Stimulated activated CD8-positive, alpha-beta memory T cell treated with anti-CD3 and anti-CD28 coated beads, Interleukin-2, amount 100 ng/mL, for 1 hour (primary cell): ENCODE data around the gene LMNB1.
"Not testable (repeated sequence)": the region's sequence is repeated elsewhere in the genome, so short reads cannot be mapped to it uniquely, and the experiment has no call there.

ENCODE experiments used
- DNase-seq, 2 donors: peaks; one replicate each; pipeline ENCODE4 v3.0.0-alpha.2; 2020; ENCODE audit warnings: low read depth in 2 of 2

The LMNB1 gene

DNA sequence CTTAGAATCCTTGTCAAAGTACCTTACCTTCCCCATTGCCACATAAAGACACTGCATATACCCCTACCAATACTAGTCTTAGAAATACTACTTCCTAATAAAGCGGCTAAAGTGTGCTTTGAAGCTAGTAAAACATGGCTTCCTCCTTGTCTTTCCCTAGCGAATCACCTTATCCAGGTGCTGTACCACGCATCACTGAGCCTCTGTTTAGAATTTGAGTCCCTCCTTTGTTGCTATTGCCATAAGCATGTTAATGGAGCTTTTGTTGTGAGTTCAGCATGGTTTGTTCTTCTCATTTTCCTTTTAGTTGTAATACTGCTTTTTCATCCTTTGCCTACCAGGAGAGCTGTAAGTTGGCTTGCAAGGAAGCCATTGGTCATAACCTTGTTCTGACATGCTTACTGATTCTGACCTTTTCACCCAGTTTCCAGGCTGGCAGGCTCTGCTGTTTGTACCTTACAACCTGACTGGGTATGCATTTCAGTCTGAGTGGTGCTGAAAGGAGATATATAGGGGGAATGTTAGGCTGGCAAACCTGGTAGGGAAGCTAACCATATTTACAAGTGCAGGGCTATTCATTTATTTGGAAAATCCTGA is 49.8 kb downstream of the LMNB1 start:
- no peak for DNase-seq

DNA sequence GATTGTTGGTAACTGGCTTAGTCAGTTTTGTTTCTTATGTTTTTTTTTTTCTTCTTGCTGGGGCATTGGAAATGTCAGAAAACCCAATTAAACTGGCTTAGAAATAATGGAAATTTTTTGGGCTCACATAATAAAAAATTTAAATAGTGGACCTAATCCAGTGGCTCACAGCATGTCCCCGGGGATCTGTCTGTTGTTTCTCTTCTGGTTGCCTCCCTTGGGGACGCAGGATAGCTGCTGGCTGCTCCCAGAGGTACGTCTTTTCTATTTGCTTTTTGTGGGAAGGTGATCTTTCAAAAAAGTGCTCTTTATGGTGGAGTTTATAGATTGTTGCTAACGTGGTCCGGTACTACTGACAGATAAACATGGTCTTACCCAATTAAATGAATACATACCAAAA is 52.2 kb downstream of the LMNB1 start:
- DNase-seq: no peak

DNA sequence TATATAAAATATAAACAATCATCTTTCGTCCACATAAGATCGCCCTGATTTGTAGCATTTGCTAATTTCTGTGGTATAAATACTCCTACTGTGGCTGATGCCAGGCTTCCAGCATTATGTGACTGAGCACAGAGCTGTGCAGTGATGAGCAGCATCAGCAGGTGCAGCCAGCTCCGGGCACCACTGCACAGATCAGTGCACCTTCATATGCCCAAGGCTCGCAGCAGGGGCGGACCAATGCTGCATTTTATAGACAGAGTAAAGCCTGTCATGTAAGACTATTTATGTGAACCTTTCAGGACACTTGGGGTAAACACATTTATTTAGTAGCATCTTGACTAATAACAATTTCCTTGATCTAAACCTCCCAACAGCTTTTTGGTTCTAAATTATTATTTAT is 53.1 kb downstream of the LMNB1 start:
- no peak for DNase-seq

- DNase-seq: no peak
Observed at GRCh38 chr5:126831156-126831555, 54.2 kb downstream of the LMNB1 start.

- no peak for DNase-seq
Observed at GRCh38 chr5:126836778-126837177, 59.8 kb downstream of the LMNB1 start.

GRCh38 chr5:126837242-126837641 is 60.3 kb downstream of the LMNB1 start:
- no peak for DNase-seq

DNA sequence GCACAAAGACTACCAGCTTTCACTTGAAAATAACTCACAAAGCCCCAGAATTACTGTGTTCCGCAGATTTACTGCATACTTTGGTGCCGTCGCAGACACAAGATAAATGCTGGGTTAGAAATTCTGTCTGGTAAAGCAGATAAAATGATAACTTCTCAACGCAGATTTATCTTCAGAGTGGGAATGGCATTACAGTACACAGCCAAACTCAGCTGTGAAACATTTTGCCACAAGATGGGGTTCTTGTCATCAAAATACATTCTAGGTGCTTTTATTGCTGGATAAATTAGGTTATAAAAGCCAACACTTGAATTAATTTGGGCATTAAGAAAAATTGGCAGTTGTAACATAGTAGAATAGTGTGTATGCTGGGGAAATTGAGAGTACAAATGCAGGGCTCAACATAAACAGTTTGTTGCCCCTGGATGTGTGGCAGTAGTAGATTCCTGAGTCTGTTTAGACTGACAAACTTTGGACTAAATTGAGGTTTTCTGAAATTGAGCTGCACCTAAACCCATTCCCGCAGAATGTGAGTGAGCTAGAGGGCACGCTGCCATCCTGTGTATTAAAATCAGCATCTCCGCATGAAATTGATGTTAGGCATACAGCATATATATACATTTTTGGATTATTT is 61.1 kb downstream of the LMNB1 start:
- no peak for DNase-seq

DNA sequence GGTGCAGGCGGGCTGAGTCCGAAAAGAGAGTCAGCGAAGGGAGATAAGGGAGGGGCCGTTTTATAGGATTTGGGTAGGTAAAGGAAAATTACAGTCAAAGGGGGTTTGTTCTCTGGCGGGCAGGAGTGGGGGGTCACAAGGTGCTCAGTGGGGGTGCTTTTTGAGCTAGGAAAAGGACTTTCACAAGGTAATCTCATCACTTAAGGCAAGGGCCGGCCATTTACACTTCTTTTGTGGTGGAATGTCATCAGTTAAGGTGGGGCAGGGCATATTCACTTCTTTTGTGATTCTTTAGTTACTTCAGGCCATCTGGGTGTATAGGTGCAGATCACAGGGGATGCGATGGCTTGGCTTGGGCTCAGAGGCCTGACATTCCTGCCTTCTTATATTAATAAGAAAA is 62.5 kb downstream of the LMNB1 start:
- DNase-seq: not testable (repeated sequence)

- not testable (repeated sequence) for DNase-seq
Observed at GRCh38 chr5:126843375-126843774, 66.4 kb downstream of the LMNB1 start.

GRCh38 chr5:126845470-126846070 is 68.6 kb downstream of the LMNB1 start:
- peak in 1 of 2 donors; percentile 44 for DNase-seq

DNA sequence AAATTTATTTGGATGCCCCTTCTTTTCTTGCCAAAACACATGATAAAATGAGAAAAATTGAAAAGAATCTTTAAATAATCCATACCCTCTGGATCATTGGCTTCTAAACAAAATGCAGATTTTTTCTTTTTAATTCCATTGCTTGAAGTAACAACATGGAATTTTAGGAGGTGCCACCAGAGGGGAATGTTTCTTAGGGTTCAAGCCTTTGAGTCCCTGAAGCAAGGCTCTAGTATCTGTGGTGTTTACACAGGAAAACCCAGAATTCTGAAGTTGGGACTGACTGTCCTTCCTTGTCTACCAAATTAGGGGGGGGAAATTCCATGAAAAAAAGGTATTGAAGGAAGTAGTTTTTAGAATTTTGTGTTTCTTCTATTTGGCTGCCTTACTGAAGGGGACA is 69.4 kb downstream of the LMNB1 start:
- DNase-seq: no peak

- no peak for DNase-seq
Observed at GRCh38 chr5:126846744-126847455, 70.0 kb downstream of the LMNB1 start.

DNA sequence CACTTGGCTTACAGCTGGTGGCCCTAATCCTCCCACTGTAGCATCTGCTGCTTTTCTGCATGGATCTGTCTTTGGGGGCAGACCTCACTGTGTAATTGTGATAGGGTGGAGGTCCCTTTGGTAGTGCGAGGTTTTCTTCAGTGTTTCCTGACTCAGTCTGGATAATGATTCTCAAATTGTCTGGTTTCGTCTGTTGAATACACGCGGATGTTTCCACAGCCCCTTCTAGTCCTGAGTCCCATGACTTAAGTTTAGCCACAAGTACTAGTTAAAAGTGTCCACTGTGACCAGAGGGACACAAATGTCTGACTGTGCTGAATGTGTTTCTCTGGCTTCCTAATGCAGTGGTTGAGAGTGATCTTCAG is 70.5 kb downstream of the LMNB1 start:
- DNase-seq: no peak

- no peak for DNase-seq
Observed at GRCh38 chr5:126847826-126848251, 70.9 kb downstream of the LMNB1 start.

DNA sequence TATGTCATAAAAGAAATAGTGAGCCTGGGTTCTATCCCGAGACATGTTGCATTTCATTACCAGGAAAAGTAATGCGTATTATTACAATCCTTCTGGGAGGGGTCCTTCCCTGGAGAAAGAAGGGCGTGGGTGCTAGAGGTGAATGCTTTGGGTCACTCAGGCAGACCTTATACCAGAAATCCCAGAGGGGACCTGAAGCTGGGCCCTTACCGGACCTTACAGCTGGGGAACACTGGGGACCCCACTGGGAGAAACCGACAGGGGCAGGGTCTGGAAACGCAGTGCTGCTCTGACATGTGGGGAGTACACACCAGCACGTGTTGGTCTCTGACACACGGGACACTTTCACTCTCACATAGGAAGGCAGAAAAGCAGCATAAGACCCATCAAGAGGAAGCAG is 71.3 kb downstream of the LMNB1 start:
- DNase-seq: no peak

- no peak for DNase-seq
Observed at GRCh38 chr5:126849101-126849678, 72.3 kb downstream of the LMNB1 start.

DNA sequence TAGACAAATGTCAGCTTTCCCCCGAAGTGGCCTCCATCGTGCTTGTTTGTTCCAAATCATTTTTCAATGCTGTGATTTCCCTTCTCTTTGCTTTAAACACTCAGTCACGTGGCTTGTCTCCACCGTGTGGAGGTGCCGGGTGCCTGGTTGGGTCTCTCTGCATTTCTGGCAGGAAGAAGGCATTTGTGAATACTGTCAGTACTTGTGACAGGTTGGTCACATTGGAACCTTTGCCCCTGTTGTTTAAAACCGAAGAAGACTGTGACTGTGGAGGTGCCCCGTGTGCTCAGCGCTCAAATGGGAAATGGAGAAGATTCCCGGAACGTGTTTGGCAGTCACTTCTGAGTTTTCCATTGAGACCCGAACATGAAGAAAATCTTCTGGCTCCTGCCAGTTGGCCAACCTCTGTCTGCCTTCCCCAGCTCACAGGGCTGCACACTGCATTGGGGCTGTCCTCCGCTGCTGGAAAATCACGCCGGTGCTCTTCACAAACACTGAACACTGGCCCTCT is 74.6 kb downstream of the LMNB1 start:
- DNase-seq: no peak

GRCh38 chr5:126852091-126852571 is 75.2 kb downstream of the LMNB1 start:
- DNase-seq: no peak

DNA sequence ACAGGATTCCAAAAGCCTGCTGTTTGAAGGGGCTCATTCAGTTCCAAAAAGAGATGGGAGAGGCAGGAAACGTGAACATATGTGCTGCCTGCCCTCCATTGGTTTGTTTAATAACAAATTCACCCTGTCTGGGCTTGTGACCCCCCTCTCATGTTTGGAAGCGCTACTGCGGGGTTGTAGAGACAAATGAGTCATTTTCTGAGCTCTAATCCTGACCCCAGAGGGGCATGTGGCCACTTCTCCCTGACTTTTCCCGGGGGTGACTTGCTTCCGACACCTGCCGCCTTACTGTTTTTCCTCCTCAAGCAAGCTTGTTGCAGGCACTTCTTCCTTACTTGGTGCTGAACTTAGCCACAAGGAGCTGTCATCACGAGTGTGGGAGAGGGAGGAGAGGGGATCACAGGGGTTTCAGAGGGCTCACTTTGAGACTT is 75.9 kb downstream of the LMNB1 start:
- DNase-seq: no peak

DNA sequence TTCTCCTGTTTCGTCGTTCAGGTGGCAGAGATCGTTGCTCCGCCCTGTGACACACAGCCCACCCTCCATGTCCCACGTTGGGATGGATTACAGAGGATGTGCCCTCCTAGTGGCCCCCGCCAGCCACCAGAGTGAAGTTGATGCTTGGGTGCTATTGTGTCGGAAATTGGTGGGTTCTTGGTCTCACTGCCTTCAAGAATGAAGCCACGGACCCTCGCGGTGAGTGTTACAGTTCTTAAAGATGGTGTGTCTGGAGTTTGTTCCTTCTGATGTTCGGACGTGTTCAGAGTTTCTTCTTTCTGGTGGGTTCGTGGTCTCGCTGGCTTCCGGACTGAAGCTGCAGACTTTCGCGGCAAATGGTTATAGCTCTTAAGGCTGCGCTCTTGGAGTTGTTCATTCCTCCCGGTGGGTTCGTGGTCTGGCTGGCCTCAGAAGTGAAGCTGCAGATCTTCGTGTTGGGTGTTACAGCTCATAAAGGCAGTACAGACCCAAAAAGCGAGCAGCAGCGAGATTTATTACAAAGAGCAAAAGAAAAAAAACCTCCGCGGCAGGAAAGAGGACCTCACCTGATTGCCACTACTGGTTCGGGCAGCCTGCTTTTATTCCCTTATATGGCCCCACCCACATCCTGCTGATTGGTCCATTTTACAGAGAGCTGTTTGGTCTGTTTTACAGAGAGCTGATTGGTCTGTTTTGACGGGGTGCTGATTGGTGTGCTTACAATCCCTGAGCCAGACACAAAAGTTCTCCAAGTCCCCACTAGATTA is 76.8 kb downstream of the LMNB1 start:
- not testable (repeated sequence) for DNase-seq

GRCh38 chr5:126854526-126855110 is 77.7 kb downstream of the LMNB1 start:
- no peak for DNase-seq
